Mammary epithelial cell (primary cell): ENCODE measurements around the gene CALML3.

Experiments
- EZH2 ChIP-seq: IDR thresholded peaks from 2 replicates; pipeline ENCODE4 v1.6.1; 2012; ENCODE audit warnings: low read length, inconsistent platforms, borderline replicate concordance
- TF ChIP-seq, protein P1 (sequence below), 2 donors: IDR thresholded peaks in 1 of 2; conservative IDR thresholded peaks in 1 of 2; 2 replicates each; pipeline ENCODE4 v1.5.1; 2011 to 2012; ENCODE audit warnings: inconsistent platforms in 2 of 2, low read length in 2 of 2, mild to moderate bottlenecking in 2 of 2, control low read depth in 1 of 2, low read depth in 1 of 2; ENCODE audit not compliant: insufficient read depth in 1 of 2; ENCODE audit errors: extremely low read depth in 1 of 2

DNA sequence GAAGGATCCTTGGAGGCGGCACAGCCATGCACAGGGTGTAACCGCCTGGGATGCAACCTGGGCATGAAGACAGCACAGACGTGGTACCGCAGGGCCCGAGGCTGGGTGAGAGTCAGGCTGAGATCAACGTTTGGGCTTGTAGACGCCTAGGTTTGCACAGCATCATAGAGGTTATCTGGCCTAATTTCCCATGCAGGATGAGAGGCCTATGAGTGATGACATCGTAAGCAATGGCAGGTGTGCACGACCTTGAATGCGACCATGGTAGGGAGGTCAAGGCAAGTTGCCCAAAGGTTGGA, 7.5 kb downstream of the CALML3 start:
- TF ChIP-seq, protein P1, sequence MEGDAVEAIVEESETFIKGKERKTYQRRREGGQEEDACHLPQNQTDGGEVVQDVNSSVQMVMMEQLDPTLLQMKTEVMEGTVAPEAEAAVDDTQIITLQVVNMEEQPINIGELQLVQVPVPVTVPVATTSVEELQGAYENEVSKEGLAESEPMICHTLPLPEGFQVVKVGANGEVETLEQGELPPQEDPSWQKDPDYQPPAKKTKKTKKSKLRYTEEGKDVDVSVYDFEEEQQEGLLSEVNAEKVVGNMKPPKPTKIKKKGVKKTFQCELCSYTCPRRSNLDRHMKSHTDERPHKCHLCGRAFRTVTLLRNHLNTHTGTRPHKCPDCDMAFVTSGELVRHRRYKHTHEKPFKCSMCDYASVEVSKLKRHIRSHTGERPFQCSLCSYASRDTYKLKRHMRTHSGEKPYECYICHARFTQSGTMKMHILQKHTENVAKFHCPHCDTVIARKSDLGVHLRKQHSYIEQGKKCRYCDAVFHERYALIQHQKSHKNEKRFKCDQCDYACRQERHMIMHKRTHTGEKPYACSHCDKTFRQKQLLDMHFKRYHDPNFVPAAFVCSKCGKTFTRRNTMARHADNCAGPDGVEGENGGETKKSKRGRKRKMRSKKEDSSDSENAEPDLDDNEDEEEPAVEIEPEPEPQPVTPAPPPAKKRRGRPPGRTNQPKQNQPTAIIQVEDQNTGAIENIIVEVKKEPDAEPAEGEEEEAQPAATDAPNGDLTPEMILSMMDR (conservative IDR thresholded peaks at IDR 0.05 in 1 of 2, IDR thresholded peaks at IDR 0.05 in 1 of 2; ENCODE audit: extremely low read depth in 1 of 2, insufficient read depth in 1 of 2, low read depth in 1 of 2, low read length in 2 of 2), result no peak
- no peak for TF ChIP-seq EZH2
